ENCODE measurements around the gene HUNK.
"Not testable (repeated sequence)": the region's sequence is repeated elsewhere in the genome, so short reads cannot be mapped to it uniquely, and the experiment has no call there.

Gene HUNK

GRCh38 chr21:31871371-31871770, 1.4 kb upstream of the HUNK start:
- not testable (repeated sequence) for DNase-seq

DNA sequence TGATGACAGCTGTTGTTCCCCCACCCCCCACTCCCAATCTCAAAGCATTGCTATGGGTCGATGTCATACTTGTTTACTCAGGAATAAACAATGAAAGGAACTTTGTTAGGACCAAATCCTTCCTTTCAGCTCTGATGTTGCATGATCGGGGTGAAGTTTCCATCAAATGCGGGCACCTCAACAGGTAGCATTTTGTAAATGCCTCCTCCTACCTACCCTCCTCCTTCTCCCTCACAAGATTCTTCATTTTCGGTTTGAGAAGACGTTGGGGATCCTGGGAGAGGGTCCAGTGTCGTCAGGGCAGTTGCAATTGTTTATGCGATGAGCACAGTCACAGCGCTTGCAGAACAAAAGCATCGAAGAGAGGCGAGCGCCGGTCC, 758 bp upstream of the HUNK start:
- DNase-seq = no peak

DNA sequence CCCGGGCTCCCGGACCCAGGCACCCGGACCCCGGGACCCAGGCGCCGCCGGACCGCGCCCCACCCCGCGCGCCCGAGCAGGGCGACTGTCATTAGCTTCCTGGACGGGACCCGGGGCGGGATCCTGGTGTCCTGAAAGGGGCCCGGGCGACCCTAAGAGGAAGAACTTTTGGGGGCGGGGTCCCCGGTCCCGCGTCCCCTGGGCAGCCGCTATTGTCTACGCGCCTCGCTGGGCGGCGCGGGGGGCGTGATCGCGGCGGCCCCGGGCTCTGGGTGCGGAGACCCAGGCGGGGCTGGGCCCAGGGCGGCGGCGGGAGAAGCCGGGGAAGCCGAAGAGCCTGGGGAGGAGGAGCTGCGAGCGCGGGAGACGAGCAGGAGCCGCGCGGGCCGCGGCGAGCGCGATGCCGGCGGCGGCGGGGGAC, 465 bp downstream of the HUNK start:
- DNase-seq = no peak

DNA sequence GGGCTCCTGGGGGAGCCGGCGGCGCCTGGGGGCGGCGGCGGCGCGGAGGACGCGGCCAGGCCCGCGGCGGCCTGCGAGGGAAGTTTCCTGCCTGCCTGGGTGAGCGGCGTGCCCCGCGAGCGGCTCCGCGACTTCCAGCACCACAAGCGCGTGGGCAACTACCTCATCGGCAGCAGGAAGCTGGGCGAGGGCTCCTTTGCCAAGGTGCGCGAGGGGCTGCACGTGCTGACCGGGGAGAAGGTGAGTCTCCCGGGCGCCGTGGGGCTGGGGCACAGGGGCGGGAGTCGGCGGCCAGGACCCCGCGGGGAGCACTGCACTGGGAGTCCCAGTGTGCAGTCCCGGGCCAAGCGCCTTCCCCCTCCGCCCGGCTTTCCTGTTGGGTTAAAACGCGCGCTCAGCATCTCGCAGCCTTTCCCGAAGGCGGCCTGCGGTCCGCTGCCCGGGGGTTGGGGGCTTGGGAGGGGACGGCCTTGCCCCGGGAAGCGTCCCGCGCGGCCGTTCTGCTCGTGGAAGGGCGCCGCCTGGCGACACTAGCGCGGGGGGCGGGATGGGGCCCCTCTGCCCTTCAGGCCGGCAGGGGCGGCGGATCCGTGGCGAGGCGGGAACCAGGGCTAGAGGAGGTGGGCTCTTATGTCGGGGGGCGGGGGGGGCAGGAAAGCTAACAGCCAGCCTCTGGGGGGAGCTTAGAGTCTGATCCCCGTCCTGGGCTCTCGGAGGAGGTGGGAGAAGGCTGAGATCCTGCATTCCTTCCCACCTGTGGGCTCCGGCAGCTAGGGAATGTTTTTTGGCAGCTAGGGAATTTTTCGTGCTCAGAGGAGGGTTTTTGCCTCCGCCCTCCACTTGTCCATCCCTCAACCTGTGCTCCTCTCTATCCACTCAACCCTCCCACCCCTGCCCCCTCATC, 1.1 kb downstream of the HUNK start:
- DNase-seq = no peak

- no peak for DNase-seq
Observed at GRCh38 chr21:31874812-31875212, 2.0 kb downstream of the HUNK start.

- no peak for DNase-seq
Observed at GRCh38 chr21:31875496-31876015, 2.7 kb downstream of the HUNK start.

DNA sequence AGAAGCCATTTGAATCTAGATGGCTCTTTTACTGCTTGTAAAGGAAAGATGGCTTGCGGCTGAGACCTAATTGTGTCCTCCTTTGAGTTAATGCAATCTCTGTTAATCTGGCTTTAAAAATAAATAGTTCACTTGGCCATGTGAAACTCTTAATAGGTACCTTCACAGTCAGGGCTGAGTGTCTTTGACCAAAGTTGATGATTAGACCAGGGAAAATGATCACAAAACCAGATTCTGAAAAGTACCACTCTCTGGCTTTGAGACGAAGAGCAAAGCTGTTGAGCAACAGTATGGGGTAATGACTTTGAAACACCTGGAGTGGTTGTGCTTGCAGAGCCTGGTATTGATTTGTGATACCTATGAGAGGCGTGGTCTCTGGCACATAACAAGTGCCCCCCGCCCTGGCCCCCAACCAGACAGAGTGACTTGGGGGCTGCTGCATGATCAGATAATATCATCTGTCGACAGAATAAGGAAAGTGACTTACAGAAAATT, 4.7 kb downstream of the HUNK start:
- DNase-seq = no peak

GRCh38 chr21:31878831-31879230, 6.0 kb downstream of the HUNK start:
- no peak for DNase-seq

DNA sequence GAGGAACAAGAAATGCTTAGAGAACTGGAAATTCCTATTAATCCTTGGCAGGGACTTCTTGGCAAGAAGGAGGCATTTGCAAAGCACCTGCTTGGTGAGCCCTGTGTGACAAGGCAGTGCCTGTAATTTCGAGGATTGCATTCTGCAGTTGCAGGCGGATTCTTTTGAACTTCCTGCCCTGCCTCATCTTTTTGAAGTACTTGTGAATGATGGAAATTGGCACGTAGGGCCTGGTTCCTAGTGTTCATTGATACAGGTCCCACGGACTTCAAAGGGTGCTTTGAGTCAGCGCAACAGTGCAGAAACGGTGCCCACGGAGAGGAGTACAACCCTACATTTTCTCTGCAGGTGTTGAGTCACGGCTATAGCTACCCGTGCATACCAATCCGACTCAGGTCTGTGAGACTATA, 6.4 kb downstream of the HUNK start:
- DNase-seq = no peak

DNA sequence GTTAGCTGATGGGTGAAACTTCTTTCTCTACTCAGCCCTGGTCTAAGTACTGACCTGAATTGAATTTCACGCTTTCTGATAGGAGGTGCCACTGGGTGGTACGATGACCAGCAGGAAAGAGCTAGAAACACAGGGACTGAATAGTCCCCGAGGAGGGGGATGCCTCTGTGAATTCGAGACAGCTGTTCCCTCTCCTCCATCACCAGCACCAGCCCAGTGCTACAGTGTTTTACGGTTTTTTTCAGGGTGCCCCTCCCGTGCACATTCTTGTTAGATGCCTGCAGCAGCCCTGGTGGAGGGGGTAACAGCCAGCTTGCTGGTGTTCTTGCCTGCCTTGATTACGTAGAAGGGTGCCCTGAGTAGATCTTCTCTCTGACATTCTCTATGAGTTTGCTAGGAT, 7.1 kb downstream of the HUNK start:
- DNase-seq = no peak

DNA sequence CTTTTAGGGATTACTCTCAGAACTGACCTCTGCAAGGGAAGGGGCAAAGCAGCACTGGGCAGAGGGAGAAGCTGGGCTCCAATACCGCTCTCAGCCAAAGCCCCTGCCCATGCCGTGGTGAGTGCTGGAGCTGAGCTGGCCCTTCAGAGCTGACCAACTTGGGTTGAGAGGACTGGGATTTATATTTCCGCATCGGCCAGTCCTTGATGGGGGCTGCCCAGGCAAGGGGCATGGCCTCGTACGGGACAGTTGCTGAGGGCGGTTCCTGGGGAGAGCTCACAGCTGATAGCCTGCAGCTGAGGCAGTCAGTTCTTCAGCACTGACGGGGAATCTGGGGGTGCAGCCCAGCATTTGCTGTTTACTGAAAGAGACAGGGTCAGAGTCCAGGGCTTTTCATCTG, 8.0 kb downstream of the HUNK start:
- DNase-seq = no peak

GRCh38 chr21:31882711-31883110, 9.9 kb downstream of the HUNK start:
- DNase-seq = no peak

- no peak for DNase-seq
Observed at GRCh38 chr21:31885146-31885545, 12.3 kb downstream of the HUNK start.

- no peak for DNase-seq
Observed at GRCh38 chr21:31886915-31887314, 14.1 kb downstream of the HUNK start.

- DNase-seq = no peak
Observed at GRCh38 chr21:31887391-31887841, 14.6 kb downstream of the HUNK start.

DNA sequence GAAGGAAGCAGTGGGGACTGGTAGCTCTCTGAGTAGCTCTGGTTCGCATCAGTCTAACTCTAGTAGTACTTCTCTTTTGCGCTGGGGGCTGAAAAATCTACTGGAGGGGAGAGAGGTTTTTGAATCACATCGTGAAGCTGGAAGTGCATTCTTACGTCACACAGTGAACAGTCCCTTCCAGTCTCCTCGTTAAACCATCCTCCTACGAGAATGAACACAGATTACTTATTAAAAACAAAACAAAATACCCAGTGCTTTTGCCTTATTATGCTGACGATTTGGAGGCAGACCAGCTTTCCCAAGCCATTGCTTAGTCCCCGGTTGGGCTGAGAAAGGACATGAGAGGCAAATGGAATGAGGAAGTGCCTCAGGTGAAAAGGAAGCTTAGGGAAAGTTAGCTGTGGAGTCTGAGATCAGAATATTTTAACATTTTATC, 16.1 kb downstream of the HUNK start:
- no peak for DNase-seq

GRCh38 chr21:31889460-31889859, 16.6 kb downstream of the HUNK start:
- no peak for DNase-seq

DNA sequence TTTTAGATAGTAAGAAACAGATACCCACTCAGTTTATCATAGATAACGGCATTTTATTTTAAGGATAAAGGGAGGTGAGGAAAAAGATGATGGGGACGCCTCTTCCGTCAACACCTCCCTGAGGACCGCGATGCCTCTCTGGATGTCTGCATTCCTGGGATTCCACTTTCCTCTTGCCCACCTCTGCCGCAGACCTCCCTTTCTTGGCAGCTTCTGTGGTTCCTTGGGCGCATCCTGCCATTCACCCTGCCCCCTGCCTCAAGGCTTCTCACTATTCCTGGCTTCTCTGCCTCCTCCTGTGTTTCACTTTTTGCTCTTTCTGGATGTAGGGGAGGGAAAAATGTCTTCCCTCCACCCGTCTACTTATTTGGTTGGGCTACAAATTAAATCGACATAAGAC, 19.9 kb downstream of the HUNK start:
- DNase-seq = no peak

DNA sequence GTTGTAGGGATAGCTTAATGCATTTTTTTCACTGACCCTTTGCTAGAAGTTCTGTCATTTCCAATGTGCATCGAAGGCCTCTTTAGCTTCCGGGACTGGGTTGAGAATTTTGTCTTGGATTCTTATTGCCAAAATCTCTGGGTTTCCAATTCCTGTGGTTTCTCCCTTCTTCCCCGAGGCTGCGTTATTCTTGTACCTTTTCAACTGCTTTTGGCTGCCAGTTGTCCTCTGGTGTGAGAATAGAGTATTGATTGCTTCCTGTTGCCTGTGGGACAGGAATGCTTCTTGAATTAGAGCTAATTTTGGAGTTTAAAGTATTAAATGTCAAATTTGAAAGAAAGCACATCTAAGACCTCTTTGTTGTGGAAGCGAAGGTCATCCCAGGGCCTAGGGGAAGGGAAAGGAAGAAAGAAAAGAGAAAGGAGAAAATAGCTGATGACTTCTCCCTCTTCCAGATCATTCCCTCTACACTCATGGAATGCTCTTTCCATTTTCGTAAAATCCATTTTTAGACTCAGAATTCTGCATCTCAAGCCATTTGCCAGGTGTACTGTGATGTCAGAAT, 21.1 kb downstream of the HUNK start:
- no peak for DNase-seq

DNA sequence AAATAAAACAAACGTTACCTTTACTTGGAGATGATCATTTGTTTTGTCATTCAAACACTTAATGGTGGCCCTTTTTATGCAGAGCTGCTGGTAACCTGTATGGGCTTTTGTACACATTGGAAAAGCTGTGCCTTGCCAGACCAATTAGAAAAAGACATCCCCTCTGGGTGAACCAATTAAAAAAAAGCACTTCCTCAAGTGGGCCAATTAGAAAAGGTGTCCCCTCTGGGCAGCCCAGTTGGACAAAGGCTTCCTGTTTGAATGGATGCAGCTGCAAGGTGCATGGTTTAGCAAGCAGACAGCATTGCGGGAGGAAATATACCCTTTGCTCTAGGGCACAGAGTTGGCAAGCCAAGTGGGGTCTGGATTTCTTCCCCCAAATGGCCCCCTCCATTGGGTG, 21.6 kb downstream of the HUNK start:
- DNase-seq = no peak

GRCh38 chr21:31895077-31895835, 22.4 kb downstream of the HUNK start:
- DNase-seq = no peak

DNA sequence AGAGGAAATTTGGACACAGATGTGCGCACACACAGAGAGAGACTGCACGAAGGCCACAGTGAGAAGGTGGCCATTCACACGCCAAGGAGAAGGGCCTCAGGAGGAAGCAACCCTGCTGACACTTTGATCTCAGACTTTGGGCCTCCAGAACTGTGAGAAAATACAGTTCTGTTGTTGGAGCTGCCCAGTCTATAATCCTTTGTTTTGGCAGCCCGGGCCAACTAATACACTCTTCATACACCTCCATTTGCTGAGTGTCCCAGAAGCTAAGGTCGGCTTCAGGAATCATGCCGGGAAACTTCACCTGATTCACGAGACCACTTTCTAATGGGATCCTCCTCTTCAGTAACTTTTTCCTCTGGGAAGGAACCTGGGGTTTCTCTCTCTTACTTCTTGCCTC, 23.2 kb downstream of the HUNK start:
- no peak for DNase-seq

DNA sequence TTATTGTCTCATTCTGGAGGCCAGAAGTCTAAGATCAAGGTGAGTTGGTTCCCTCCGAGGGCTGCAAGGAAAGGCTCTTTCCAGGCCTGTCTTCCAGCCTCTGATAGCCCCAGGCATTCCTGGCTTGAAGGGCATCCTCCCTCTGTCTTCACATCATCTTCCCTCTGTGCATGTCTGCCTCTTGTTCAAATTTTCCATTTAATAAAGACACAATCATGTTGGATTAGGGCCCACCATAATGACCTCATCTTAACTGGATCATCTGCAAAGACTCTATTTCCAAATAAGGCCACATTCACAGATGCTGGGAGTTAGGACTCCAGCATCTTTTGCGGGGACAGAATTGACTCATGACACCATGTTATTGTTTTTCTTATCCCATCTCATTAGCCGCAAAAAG, 24.5 kb downstream of the HUNK start:
- DNase-seq = no peak
